Measurements from ENCODE around the gene DPY19L1.

DPY19L1 gene

GRCh38 chr7:35024298-35024697 lies 13.0 kb downstream of the DPY19L1 start:
- TF ChIP-seq, protein P1, sequence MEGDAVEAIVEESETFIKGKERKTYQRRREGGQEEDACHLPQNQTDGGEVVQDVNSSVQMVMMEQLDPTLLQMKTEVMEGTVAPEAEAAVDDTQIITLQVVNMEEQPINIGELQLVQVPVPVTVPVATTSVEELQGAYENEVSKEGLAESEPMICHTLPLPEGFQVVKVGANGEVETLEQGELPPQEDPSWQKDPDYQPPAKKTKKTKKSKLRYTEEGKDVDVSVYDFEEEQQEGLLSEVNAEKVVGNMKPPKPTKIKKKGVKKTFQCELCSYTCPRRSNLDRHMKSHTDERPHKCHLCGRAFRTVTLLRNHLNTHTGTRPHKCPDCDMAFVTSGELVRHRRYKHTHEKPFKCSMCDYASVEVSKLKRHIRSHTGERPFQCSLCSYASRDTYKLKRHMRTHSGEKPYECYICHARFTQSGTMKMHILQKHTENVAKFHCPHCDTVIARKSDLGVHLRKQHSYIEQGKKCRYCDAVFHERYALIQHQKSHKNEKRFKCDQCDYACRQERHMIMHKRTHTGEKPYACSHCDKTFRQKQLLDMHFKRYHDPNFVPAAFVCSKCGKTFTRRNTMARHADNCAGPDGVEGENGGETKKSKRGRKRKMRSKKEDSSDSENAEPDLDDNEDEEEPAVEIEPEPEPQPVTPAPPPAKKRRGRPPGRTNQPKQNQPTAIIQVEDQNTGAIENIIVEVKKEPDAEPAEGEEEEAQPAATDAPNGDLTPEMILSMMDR (IDR thresholded peaks at IDR 0.05; ENCODE audit: poor library complexity, severe bottlenecking): no peak
- DNase-seq (ENCODE audit: low spot score) (no peak), ATAC-seq (ENCODE audit: low read depth) (no peak)
- Histone ChIP-seq H3K27me3 (ENCODE audit: insufficient read depth, poor library complexity, severe bottlenecking) (no peaks in the 10 kb centered on the region), H3K36me3 (ENCODE audit: low read depth) (no peaks in the 10 kb centered on the region), H3K9me3 (ENCODE audit: severe bottlenecking) (no peaks in the 10 kb centered on the region), H3K4me3 (ENCODE audit: severe bottlenecking) (no peak overlapping the region), H3K27ac (ENCODE audit: poor library complexity, severe bottlenecking) (no peak overlapping the region), H3K4me1 (ENCODE audit: insufficient read depth, poor library complexity, severe bottlenecking) (peaks cover 8% of the 10 kb centered on the region)

- ATAC-seq (ENCODE audit: low read depth) (no peak), DNase-seq (ENCODE audit: low spot score) (no peak)
- no peaks in the 10 kb centered on the region for H3K27me3 ChIP-seq (ENCODE audit: insufficient read depth, poor library complexity, severe bottlenecking)
- no peak overlapping the region for H3K27ac ChIP-seq (ENCODE audit: poor library complexity, severe bottlenecking)
- no peaks in the 10 kb centered on the region for H3K9me3 ChIP-seq (ENCODE audit: severe bottlenecking)
- peaks cover 8% of the 10 kb centered on the region for H3K4me1 ChIP-seq (ENCODE audit: insufficient read depth, poor library complexity, severe bottlenecking)
- H3K36me3 ChIP-seq (ENCODE audit: low read depth): no peaks in the 10 kb centered on the region
- TF ChIP-seq, protein P1 (IDR thresholded peaks at IDR 0.05; ENCODE audit: poor library complexity, severe bottlenecking): no peak
- H3K4me3 ChIP-seq (ENCODE audit: severe bottlenecking): no peak overlapping the region
Measured at GRCh38 chr7:35022725-35023124, 14.6 kb downstream of the DPY19L1 start.

DNA sequence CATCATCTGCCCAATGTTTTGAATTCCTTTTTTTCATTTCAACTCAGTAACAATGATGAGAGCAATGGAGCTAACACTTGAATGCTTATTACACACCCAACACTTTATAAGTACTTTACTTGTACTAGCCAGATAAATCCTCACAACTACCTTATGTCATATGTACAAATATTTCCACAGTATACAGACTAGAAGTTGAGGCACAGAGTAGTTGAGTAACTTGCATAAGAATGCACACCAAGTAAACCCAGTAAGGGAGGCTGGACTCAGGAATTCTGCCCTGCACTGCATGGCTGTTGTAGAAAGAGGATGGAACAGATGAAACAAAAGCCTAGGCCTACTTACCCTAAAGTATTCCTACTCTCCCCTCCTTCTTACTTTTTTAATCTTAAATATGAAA lies 15.8 kb downstream of the DPY19L1 start:
- H3K27me3 ChIP-seq (ENCODE audit: insufficient read depth, poor library complexity, severe bottlenecking): no peaks in the 10 kb centered on the region
- DNase-seq (ENCODE audit: low spot score) (no peak), ATAC-seq (ENCODE audit: low read depth) (no peak)
- H3K4me3 ChIP-seq (ENCODE audit: severe bottlenecking): no peak overlapping the region
- H3K9me3 ChIP-seq (ENCODE audit: severe bottlenecking): no peaks in the 10 kb centered on the region
- peaks cover 7% of the 10 kb centered on the region for H3K4me1 ChIP-seq (ENCODE audit: insufficient read depth, poor library complexity, severe bottlenecking)
- TF ChIP-seq, protein P1 (IDR thresholded peaks at IDR 0.05; ENCODE audit: poor library complexity, severe bottlenecking): no peak
- no peaks in the 10 kb centered on the region for H3K36me3 ChIP-seq (ENCODE audit: low read depth)
- H3K27ac ChIP-seq (ENCODE audit: poor library complexity, severe bottlenecking): no peak overlapping the region

GRCh38 chr7:35019801-35020200 lies 17.5 kb downstream of the DPY19L1 start:
- TF ChIP-seq, protein P1 (IDR thresholded peaks at IDR 0.05; ENCODE audit: poor library complexity, severe bottlenecking): no peak
- H3K4me1 ChIP-seq (ENCODE audit: insufficient read depth, poor library complexity, severe bottlenecking): no peaks in the 10 kb centered on the region
- no peak for ATAC-seq (ENCODE audit: low read depth)

DNA sequence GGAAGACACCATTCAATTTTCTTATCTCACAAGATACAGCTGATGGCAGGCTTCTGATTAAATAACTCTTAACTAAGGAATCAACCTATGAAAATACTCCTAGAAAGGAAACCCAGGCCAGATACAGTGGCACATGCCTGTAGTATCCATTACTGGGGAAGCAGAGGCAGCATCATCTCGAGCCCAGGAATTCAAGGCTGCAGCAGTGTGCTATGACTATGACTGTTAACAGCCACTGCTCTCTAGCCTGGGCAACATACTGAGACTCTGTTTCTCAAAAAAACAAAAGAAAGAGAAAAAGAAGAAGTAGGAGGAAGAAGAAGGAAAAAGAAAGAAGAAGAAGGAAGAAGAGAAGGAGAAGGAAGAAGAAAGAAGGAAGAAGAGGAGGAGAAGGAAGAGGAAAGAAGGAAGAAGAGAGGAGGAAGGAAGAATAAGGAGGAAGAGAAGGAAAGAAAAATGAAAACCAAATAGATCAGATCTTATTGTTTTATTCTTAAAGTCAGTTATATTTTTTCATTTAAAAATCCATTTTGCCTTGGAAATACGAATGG lies 18.0 kb downstream of the DPY19L1 start:
- Histone ChIP-seq H3K36me3 (ENCODE audit: low read depth) (no peaks in the 10 kb centered on the region), H3K27ac (ENCODE audit: poor library complexity, severe bottlenecking) (no peak overlapping the region), H3K27me3 (ENCODE audit: insufficient read depth, poor library complexity, severe bottlenecking) (no peaks in the 10 kb centered on the region), H3K9me3 (ENCODE audit: severe bottlenecking) (no peaks in the 10 kb centered on the region), H3K4me3 (ENCODE audit: severe bottlenecking) (no peak overlapping the region), H3K4me1 (ENCODE audit: insufficient read depth, poor library complexity, severe bottlenecking) (no peaks in the 10 kb centered on the region)
- ATAC-seq (ENCODE audit: low read depth) (no peak), DNase-seq (ENCODE audit: low spot score) (no peak)
- TF ChIP-seq, protein P1 (IDR thresholded peaks at IDR 0.05; ENCODE audit: poor library complexity, severe bottlenecking): no peak

More at GRCh38 chr7:35019801-35020200, 17.5 kb downstream of the DPY19L1 start:
- no peak for DNase-seq (ENCODE audit: low spot score)
- Histone ChIP-seq H3K4me3 (ENCODE audit: severe bottlenecking) (no peak overlapping the region), H3K27ac (ENCODE audit: poor library complexity, severe bottlenecking) (no peak overlapping the region), H3K9me3 (ENCODE audit: severe bottlenecking) (no peaks in the 10 kb centered on the region), H3K27me3 (ENCODE audit: insufficient read depth, poor library complexity, severe bottlenecking) (no peaks in the 10 kb centered on the region), H3K36me3 (ENCODE audit: low read depth) (no peaks in the 10 kb centered on the region)
